Stomach (tissue), 9 donors: ENCODE results near the gene PITPNC1. TPM values are rescaled to one million over a fixed set of nuclear protein-coding genes. Genes with fewer than 3 reads are reported as not detected.

ENCODE experiments used
- DNase-seq, 2 donors: peaks; one replicate each; pipeline versions ENCODE4 v3.0.0 to v3.0.0-alpha.2; 2013 to 2019
- H3K27ac ChIP-seq, 5 donors: fragments of 200-600 bp in 4 of 5; sonication (generic) in 4 of 5; one replicate each; pipeline ENCODE4 v1.5.1; 2013 to 2019; ENCODE audit warnings: mild to moderate bottlenecking in 1 of 5, moderate library complexity in 1 of 5
- H3K27me3 ChIP-seq, 3 donors: fragments of 200-600 bp; sonication (generic); one replicate each; pipeline ENCODE4 v1.5.1; 2017 to 2019; ENCODE audit warnings: mixed run types in 1 of 3
- H3K36me3 ChIP-seq, 4 donors: fragments of 200-600 bp; sonication (generic); 1 replicate in 3 of 4; 2 replicates in 1 of 4; pipeline ENCODE4 v1.5.1; 2016 to 2019
- H3K4me1 ChIP-seq, 4 donors: fragments of 200-600 bp; sonication (generic); one replicate each; pipeline ENCODE4 v1.5.1; 2016 to 2019
- H3K4me3 ChIP-seq, 4 donors: fragments of 200-600 bp; sonication (generic) in 3 of 4; one replicate each; pipeline ENCODE4 v1.5.1; 2016 to 2019; ENCODE audit warnings: mild to moderate bottlenecking in 1 of 4
- H3K9me3 ChIP-seq, 4 donors: fragments of 200-600 bp; sonication (generic); one replicate each; pipeline ENCODE4 v1.5.1; 2016 to 2019
- CTCF ChIP-seq, 7 experiments: fragments of 450-650 bp in 4 of 7; fragments of 200-600 bp in 3 of 7; sonication (generic) in 3 of 7; IDR thresholded peaks; one replicate each; pipeline ENCODE4 v1.5.1; 2016 to 2019; ENCODE audit warnings: antibody characterized with exemption in 7 of 7, control low read depth in 2 of 7, mild to moderate bottlenecking in 1 of 7
- EP300 ChIP-seq: sonication (generic); formaldehyde crosslinking; IDR thresholded peaks from one replicate; pipeline ENCODE4 v1.6.1; 2017; ENCODE audit warnings: antibody characterized with exemption
- POLR2A ChIP-seq, 4 donors: fragments of 450-650 bp; IDR thresholded peaks; one replicate each; pipeline ENCODE4 v1.6.1; 2016; ENCODE audit warnings: antibody characterized with exemption in 4 of 4, control low read depth in 2 of 4, mild to moderate bottlenecking in 1 of 4, moderate library complexity in 1 of 4
- POLR2AphosphoS5 ChIP-seq, 3 donors: sonication (generic); formaldehyde crosslinking; IDR thresholded peaks; one replicate each; pipeline ENCODE4 v1.6.1; 2016; ENCODE audit warnings: antibody characterized with exemption in 3 of 3
- WGBS, 5 donors: extraction: QIAGEN DNeasy Blood & Tissue Kit in 3 of 5; methylation state at CpG; one replicate each; pipeline versions ENCODE4 v1.1.5 to v1.1.7; 2013 to 2018; 5-methylcytosine and 5-hydroxymethylcytosine counted together
- intact Hi-C: fragments of 100-400 bp; cut with DNase I; formaldehyde crosslinking; loops from one replicate; pipeline ENCODE4 v1.15.1; 2023; ENCODE audit warnings: low total_unique reads
- polyA plus RNA-seq, 3 donors: library from polyadenylated mRNA; stranded (reverse); fragments of 200-250 nt; gene quantifications; one replicate each; pipeline ENCODE4 v1.2.3, GENCODE V29; 2013
- total RNA-seq, 5 donors: library from RNA; depleted of rRNA; stranded (reverse); fragments of >200 nt; gene quantifications; one replicate each; pipeline versions ENCODE4 v1.1.0 to v1.2.3, GENCODE V29; 2014 to 2016
- donor health status: healthy with polysubstance abuse.
- donor health status: Bipolar disorder and iron deficiency.
- donor health status: healthy.

PITPNC1 gene
- total and polyA plus RNA-seq, 8 donors, result 2.3 to 25.3 (median 14.4) TPM

GRCh38 chr17:67582673-67583081 lies 205.6 kb downstream of the PITPNC1 start:
- peak; percentile 83 to 94 for DNase-seq
- TF ChIP-seq EP300 (no peak), POLR2AphosphoS5 (IDR thresholded peaks at IDR 0.05) (peak; percentile 30 to 66 (median 62))
- Histone ChIP-seq H3K9me3 (no peaks in the 10 kb centered on the region), H3K36me3 (peaks cover 0 to 16% (median 7%) of the 10 kb centered on the region in 4 donors), H3K27me3 (no peaks in the 10 kb centered on the region), H3K4me1 (peaks cover 19 to 39% (median 23%) of the 10 kb centered on the region in 4 donors), H3K4me3 (no peak overlapping the region), H3K27ac (peak overlapping the region; percentile 69 to 89 (median 81))
- 21 to 38% (median 31%) methylated on average over 6 of the region's 6 CpGs for WGBS, 5 donors
- intact Hi-C loops, result no loop called here

- Histone ChIP-seq H3K9me3 (no peaks in the 10 kb centered on the region), H3K4me3 (no peak overlapping the region), H3K27me3 (no peaks in the 10 kb centered on the region), H3K36me3 (peaks cover 0 to 5% (median 2%) of the 10 kb centered on the region in 4 donors), H3K4me1 (peaks cover 19 to 33% (median 22%) of the 10 kb centered on the region in 4 donors), H3K27ac (peak overlapping the region in 4 of 5 donors; percentile 29 to 89 (median 61))
- 74 to 82% (median 81%) methylated on average over 4 of the region's 4 CpGs for WGBS, 5 donors
- DNase-seq, result peak in 1 of 2 donors; percentile 62
- intact Hi-C loops, result no loop called here
- TF ChIP-seq EP300 (no peak), CTCF (IDR thresholded peaks at IDR 0.05) (no peak), POLR2A (IDR thresholded peaks at IDR 0.05) (no peak), POLR2AphosphoS5 (IDR thresholded peaks at IDR 0.05) (no peak)
Observed at GRCh38 chr17:67585077-67585602, 208.1 kb downstream of the PITPNC1 start.

- intact Hi-C loops, result no loop called here
- Histone ChIP-seq H3K27ac (peak overlapping the region in 2 of 5 donors; percentile 8 to 42), H3K36me3 (no peaks in the 10 kb centered on the region), H3K9me3 (no peaks in the 10 kb centered on the region), H3K4me1 (peaks cover 4 to 19% (median 8%) of the 10 kb centered on the region in 4 donors), H3K4me3 (peak overlapping the region in 1 of 4 donors; percentile 5), H3K27me3 (no peaks in the 10 kb centered on the region)
- 36 to 72% (median 58%) methylated on average over 9 of the region's 9 CpGs for WGBS, 5 donors
- DNase-seq, result no peak
- TF ChIP-seq POLR2AphosphoS5 (IDR thresholded peaks at IDR 0.05) (no peak), POLR2A (IDR thresholded peaks at IDR 0.05) (no peak), EP300 (no peak), CTCF (IDR thresholded peaks at IDR 0.05) (no peak)
Observed at GRCh38 chr17:67588326-67588725, 211.2 kb downstream of the PITPNC1 start.

- Histone ChIP-seq H3K4me3 (no peak overlapping the region), H3K4me1 (peaks cover 0 to 9% (median 0%) of the 10 kb centered on the region in 4 donors), H3K36me3 (no peaks in the 10 kb centered on the region), H3K27me3 (no peaks in the 10 kb centered on the region), H3K9me3 (no peaks in the 10 kb centered on the region), H3K27ac (no peak overlapping the region)
- intact Hi-C loops, result no loop called here
- DNase-seq, result no peak
- TF ChIP-seq EP300 (no peak), POLR2AphosphoS5 (IDR thresholded peaks at IDR 0.05) (no peak), POLR2A (IDR thresholded peaks at IDR 0.05) (no peak), CTCF (IDR thresholded peaks at IDR 0.05) (no peak)
- 59 to 66% (median 63%) methylated on average over 7 of the region's 7 CpGs for WGBS, 5 donors
Observed at GRCh38 chr17:67594115-67594880, 217.2 kb downstream of the PITPNC1 start.
